Keratinocyte (primary cell): Measurements from ENCODE around the gene PTPRN2. TPM values are rescaled to one million over a fixed set of nuclear protein-coding genes. Genes with fewer than 3 reads are reported as not detected.

Source experiments
- DNase-seq: peaks from one replicate; pipeline ENCODE4 v3.0.0-alpha.2; 2011; ENCODE audit warnings: low read depth, missing footprints, low spot score
- FAIRE-seq: peaks from 2 replicates; lab custom pipeline; 2011; peaks lifted over from hg19 to GRCh38; lab: Jason Lieb, UNC
- H2AFZ ChIP-seq: 2 replicates; pipeline ENCODE4 v1.6.0; 2012; ENCODE audit warnings: low read length, control low read depth, inconsistent platforms; ENCODE audit not compliant: control insufficient read depth
- H3K27ac ChIP-seq: 2 replicates; pipeline ENCODE4 v1.5.1; 2011; ENCODE audit warnings: low read length; ENCODE audit not compliant: control insufficient read depth, insufficient read depth
- H3K27me3 ChIP-seq: 3 replicates; pipeline ENCODE4 v1.6.0; 2011; ENCODE audit warnings: low read length; ENCODE audit not compliant: control insufficient read depth, insufficient read depth; ENCODE audit errors: extremely low read depth
- H3K36me3 ChIP-seq, 2 experiments: 2 replicates in 1 of 2; 3 replicates in 1 of 2; pipeline ENCODE4 v1.5.1; 2011; ENCODE audit warnings: low read length in 2 of 2, mild to moderate bottlenecking in 1 of 2; ENCODE audit not compliant: control insufficient read depth in 2 of 2, insufficient read depth in 2 of 2; ENCODE audit errors: extremely low read depth in 1 of 2
- H3K4me1 ChIP-seq: 3 replicates; pipeline ENCODE4 v1.5.1; 2011; ENCODE audit warnings: low read length; ENCODE audit not compliant: control insufficient read depth, insufficient read depth; ENCODE audit errors: extremely low read depth
- H3K4me2 ChIP-seq: 3 replicates; pipeline ENCODE4 v1.6.0; 2011; ENCODE audit warnings: low read depth, low read length; ENCODE audit not compliant: control insufficient read depth, insufficient read depth; ENCODE audit errors: extremely low read depth
- H3K4me3 ChIP-seq, 3 experiments: fragments of 200-600 bp in 1 of 3; sonication (generic) in 1 of 3; 2 replicates in 2 of 3; 3 replicates in 1 of 3; pipeline ENCODE4 v1.5.1; 2011 to 2016; ENCODE audit warnings: low read length in 3 of 3, mild to moderate bottlenecking in 3 of 3, control low read depth in 2 of 3, inconsistent platforms in 1 of 3, low read depth in 1 of 3, mixed read lengths in 1 of 3, mixed run types in 1 of 3, moderate library complexity in 1 of 3; ENCODE audit not compliant: control insufficient read depth in 2 of 3, insufficient read depth in 2 of 3; ENCODE audit errors: extremely low read depth in 1 of 3
- H3K79me2 ChIP-seq: 2 replicates; pipeline ENCODE4 v1.6.0; 2012; ENCODE audit warnings: low read length; ENCODE audit not compliant: control insufficient read depth, insufficient read depth
- H3K9ac ChIP-seq: 3 replicates; pipeline ENCODE4 v1.6.0; 2011; ENCODE audit warnings: low read length; ENCODE audit not compliant: control insufficient read depth, insufficient read depth; ENCODE audit errors: extremely low read depth
- H3K9me1 ChIP-seq: 3 replicates; pipeline ENCODE4 v1.6.0; 2011; ENCODE audit warnings: low read length; ENCODE audit not compliant: control insufficient read depth, insufficient read depth; ENCODE audit errors: extremely low read depth
- H3K9me3 ChIP-seq: 2 replicates; pipeline ENCODE4 v1.5.1; 2012; ENCODE audit warnings: low read depth, low read length; ENCODE audit not compliant: control insufficient read depth
- H4K20me1 ChIP-seq: 3 replicates; pipeline ENCODE4 v1.6.0; 2011; ENCODE audit warnings: low read length; ENCODE audit not compliant: control insufficient read depth, insufficient read depth; ENCODE audit errors: extremely low read depth
- CTCF ChIP-seq, 3 experiments: IDR thresholded peaks in 1 of 3; conservative IDR thresholded peaks in 1 of 3; optimal IDR thresholded peaks in 1 of 3; 2 replicates in 2 of 3; 3 replicates in 1 of 3; pipeline versions ENCODE3 to v1.5.1; 2011; ENCODE audit warnings: low read length in 3 of 3, mild to moderate bottlenecking in 3 of 3, moderate library complexity in 2 of 3, control low read depth in 1 of 3, inconsistent platforms in 1 of 3; ENCODE audit not compliant: insufficient read depth in 2 of 3; ENCODE audit errors: extremely low read depth in 1 of 3
- EZH2 ChIP-seq: IDR thresholded peaks from one replicate; pipeline ENCODE4 v1.6.1; 2012; ENCODE audit warnings: inconsistent platforms, mild to moderate bottlenecking, low read length, moderate library complexity
- dilution Hi-C: fragments of 300-500 bp; cut with MboI; formaldehyde crosslinking; loops from one replicate; pipeline ENCODE4 v1.7.0; 2020; ENCODE audit warnings: low sequenced_read_pairs; ENCODE audit not compliant: extremely low pct_ligation_motif_present
- polyA plus RNA-seq, 5 experiments: library from polyadenylated mRNA; depleted of rRNA in 3 of 5; stranded (reverse) in 3 of 5; stranded (forward) in 1 of 5; unstranded in 1 of 5; fragments of >200 nt; gene quantifications; 1 replicate in 1 of 5; 2 replicates in 3 of 5; 3 replicates in 1 of 5; pipeline versions ENCODE4 v1.2.1 to v1.2.3, GENCODE V29; 2011 to 2012; ENCODE audit warnings: missing spikeins in 2 of 5, low read depth in 1 of 5, low replicate concordance in 1 of 5

Gene PTPRN2
- polyA plus RNA-seq, 1 donor (not counting 4 experiments of a cell fraction or from before 2014, with no cell fraction given): not detected

GRCh38 chr7:157615852-157616251 is 971.8 kb downstream of the PTPRN2 start:
- Histone ChIP-seq H3K9me1 (no peaks in the 10 kb centered on the region), H3K4me2 (no peak overlapping the region), H4K20me1 (no peaks in the 10 kb centered on the region), H3K27ac (no peak overlapping the region), H3K9me3 (peaks cover 13% of the 10 kb centered on the region), H3K27me3 (peaks cover 3% of the 10 kb centered on the region), H3K9ac (no peak overlapping the region), H2AFZ (no peak overlapping the region), H3K4me3 (no peak overlapping the region), H3K79me2 (no peaks in the 10 kb centered on the region), H3K36me3 (no peaks in the 10 kb centered on the region), H3K4me1 (no peaks in the 10 kb centered on the region)
- FAIRE-seq (no peak), DNase-seq (no peak)
- TF ChIP-seq EZH2: no peak
- TF ChIP-seq CTCF (optimal IDR thresholded peaks at IDR 0.05 in 1 of 3, IDR thresholded peaks at IDR 0.05 in 1 of 3, conservative IDR thresholded peaks at IDR 0.05 in 1 of 3; ENCODE audit: extremely low read depth in 1 of 3, insufficient read depth in 2 of 3, low read length in 3 of 3): no peak
- dilution Hi-C loops: no loop called here

- H3K27ac ChIP-seq: no peak overlapping the region
Measured at GRCh38 chr7:157615101-157615817, 972.4 kb downstream of the PTPRN2 start.

More at GRCh38 chr7:157615101-157615817, 972.4 kb downstream of the PTPRN2 start:
- H3K9me1 ChIP-seq: no peaks in the 10 kb centered on the region
- FAIRE-seq: no peak
- H3K4me1 ChIP-seq: no peaks in the 10 kb centered on the region
- peaks cover 13% of the 10 kb centered on the region for H3K9me3 ChIP-seq
- no peaks in the 10 kb centered on the region for H4K20me1 ChIP-seq
- H3K4me2 ChIP-seq: no peak overlapping the region
- H3K9ac ChIP-seq: no peak overlapping the region
- H3K27me3 ChIP-seq: peaks cover 3% of the 10 kb centered on the region
- no peaks in the 10 kb centered on the region for H3K79me2 ChIP-seq
- dilution Hi-C loops: no loop called here
- no peaks in the 10 kb centered on the region for H3K36me3 ChIP-seq
- no peak overlapping the region for H2AFZ ChIP-seq
- TF ChIP-seq EZH2 (no peak), CTCF (optimal IDR thresholded peaks at IDR 0.05 in 1 of 3, IDR thresholded peaks at IDR 0.05 in 1 of 3, conservative IDR thresholded peaks at IDR 0.05 in 1 of 3; ENCODE audit: extremely low read depth in 1 of 3, insufficient read depth in 2 of 3, low read length in 3 of 3) (no peak)
- no peak for DNase-seq
- no peak overlapping the region for H3K4me3 ChIP-seq
